Testis (tissue), 3 donors: ENCODE measurements around the gene INAFM2. TPM values are rescaled to one million over a fixed set of nuclear protein-coding genes. Genes with fewer than 3 reads are reported as not detected.

Experiments used
- DNase-seq: peaks from one replicate; pipeline ENCODE4 v3.0.0-alpha.2; 2019
- H3K27ac ChIP-seq, 2 donors: fragments of 200-600 bp; sonication (generic); one replicate each; pipeline ENCODE4 v1.5.1; 2019
- H3K27me3 ChIP-seq: fragments of 200-600 bp; sonication (generic); one replicate; pipeline ENCODE4 v1.5.1; 2019
- H3K36me3 ChIP-seq: fragments of 200-600 bp; sonication (generic); one replicate; pipeline ENCODE4 v1.5.1; 2017; ENCODE audit warnings: low read depth; ENCODE audit errors: missing control alignments
- H3K4me1 ChIP-seq: fragments of 200-600 bp; sonication (generic); one replicate; pipeline ENCODE4 v1.5.1; 2019
- H3K4me3 ChIP-seq, 2 donors: fragments of 200-600 bp; sonication (generic); one replicate each; pipeline ENCODE4 v1.5.1; 2017 to 2019
- H3K9me3 ChIP-seq: fragments of 200-600 bp; sonication (generic); one replicate; pipeline ENCODE4 v1.5.1; 2017
- CTCF ChIP-seq, 3 experiments: fragments of 450-650 bp in 2 of 3; fragments of 200-600 bp in 1 of 3; sonication (generic) in 1 of 3; IDR thresholded peaks; one replicate each; pipeline ENCODE4 v1.5.1; 2016 to 2019; ENCODE audit warnings: antibody characterized with exemption in 3 of 3, mild to moderate bottlenecking in 2 of 3, moderate library complexity in 1 of 3
- POLR2A ChIP-seq: fragments of 450-650 bp; IDR thresholded peaks from one replicate; pipeline ENCODE4 v1.6.1; 2017; ENCODE audit warnings: antibody characterized with exemption, mild to moderate bottlenecking, moderate library complexity
- whole genome bisulfite sequencing, 2 donors: methylation state at CpG; one replicate each; pipeline ENCODE4 v1.1.5; 2018; 5-methylcytosine and 5-hydroxymethylcytosine counted together
- intact Hi-C: fragments of 100-400 bp; cut with DNase I; formaldehyde crosslinking; loops from one replicate; pipeline ENCODE4 v1.15.1; 2023; ENCODE audit warnings: low total_unique reads
- polyA plus RNA-seq: library from polyadenylated mRNA; stranded (reverse); fragments of 350-450 nt; fragmentation: Illumina TruSeq; extraction: RNeasy Lipid Tissue Mini Kit (QIAGEN cat#74804); gene quantifications from one replicate; pipeline ENCODE4 v1.2.3, GENCODE V29; 2014; ENCODE audit warnings: low read depth, low replicate concordance; ENCODE audit not compliant: insufficient read depth
- total RNA-seq, 2 donors: library from RNA; depleted of rRNA; stranded (reverse); fragments of >200 nt; gene quantifications; one replicate each; pipeline ENCODE4 v1.2.3, GENCODE V29; 2016

The INAFM2 gene
- total and polyA plus RNA-seq, 3 donors from 2014 or later = 31.8 to 49.8 (median 43.4) TPM

- no peaks in the 10 kb centered on the region for H3K36me3 ChIP-seq
- TF ChIP-seq CTCF (IDR thresholded peaks at IDR 0.05) = no peak
- TF ChIP-seq POLR2A = no peak
- no peaks in the 10 kb centered on the region for H3K9me3 ChIP-seq
- H3K4me3 ChIP-seq = no peak overlapping the region
- 92 to 100% methylated on average over 4 to 19 of the region's 19 CpGs for WGBS, 2 donors
- no peak overlapping the region for H3K27ac ChIP-seq
- no peaks in the 10 kb centered on the region for H3K4me1 ChIP-seq
- no peak for DNase-seq
- H3K27me3 ChIP-seq = no peaks in the 10 kb centered on the region
- intact Hi-C loops = no loop called here
Measured at GRCh38 chr15:40302288-40302886, 21.1 kb upstream of the INAFM2 start.

GRCh38 chr15:40302981-40303380 lies 20.5 kb upstream of the INAFM2 start:
- 62 to 81% methylated on average over 9 to 11 of the region's 11 CpGs for WGBS, 2 donors
- Histone ChIP-seq H3K4me3 (no peak overlapping the region), H3K27me3 (no peaks in the 10 kb centered on the region), H3K9me3 (no peaks in the 10 kb centered on the region), H3K36me3 (no peaks in the 10 kb centered on the region), H3K4me1 (no peaks in the 10 kb centered on the region), H3K27ac (no peak overlapping the region)
- no peak for DNase-seq
- TF ChIP-seq CTCF (IDR thresholded peaks at IDR 0.05) (no peak), POLR2A (no peak)
- intact Hi-C loops = no loop called here

- Histone ChIP-seq H3K36me3 (no peaks in the 10 kb centered on the region), H3K4me3 (no peak overlapping the region), H3K27ac (no peak overlapping the region), H3K27me3 (no peaks in the 10 kb centered on the region), H3K4me1 (no peaks in the 10 kb centered on the region), H3K9me3 (no peaks in the 10 kb centered on the region)
- 90 to 97% methylated on average over 2 of the region's 2 CpGs for WGBS, 2 donors
- TF ChIP-seq CTCF (IDR thresholded peaks at IDR 0.05) (no peak), POLR2A (no peak)
- intact Hi-C loops = no loop called here
- no peak for DNase-seq
Measured at GRCh38 chr15:40303576-40303975, 19.9 kb upstream of the INAFM2 start.

GRCh38 chr15:40305281-40305680 lies 18.2 kb upstream of the INAFM2 start:
- intact Hi-C loops = no loop called here
- TF ChIP-seq POLR2A (no peak), CTCF (IDR thresholded peaks at IDR 0.05) (no peak)

GRCh38 chr15:40306371-40306770 lies 17.1 kb upstream of the INAFM2 start:
- Histone ChIP-seq H3K36me3 (no peaks in the 10 kb centered on the region), H3K9me3 (no peaks in the 10 kb centered on the region), H3K4me1 (no peaks in the 10 kb centered on the region), H3K27me3 (no peaks in the 10 kb centered on the region), H3K4me3 (no peak overlapping the region), H3K27ac (no peak overlapping the region)
- intact Hi-C loops = no loop called here
- no peak for TF ChIP-seq CTCF (IDR thresholded peaks at IDR 0.05)
- 82 to 90% methylated on average over 4 to 5 of the region's 5 CpGs for WGBS, 2 donors
- DNase-seq = no peak

More at GRCh38 chr15:40305281-40305680, 18.2 kb upstream of the INAFM2 start:
- no peaks in the 10 kb centered on the region for H3K27me3 ChIP-seq
- H3K4me3 ChIP-seq = no peak overlapping the region
- no peak overlapping the region for H3K27ac ChIP-seq
- no peak for DNase-seq
- WGBS, 2 donors = 92 to 94% methylated on average over 4 of the region's 4 CpGs
- no peaks in the 10 kb centered on the region for H3K4me1 ChIP-seq
- no peaks in the 10 kb centered on the region for H3K9me3 ChIP-seq
- H3K36me3 ChIP-seq = no peaks in the 10 kb centered on the region
